SIG-M5 treated with dmso at 0.1 percent for 504 hours (cell line): Measurements from ENCODE around the gene AVEN.
"Not testable (repeated sequence)": the region's sequence is repeated elsewhere in the genome, so short reads cannot be mapped to it uniquely, and the experiment has no call there.

Experiments used
- DNase-seq: peaks from one replicate; lab custom pipeline; 2025; ENCODE audit not compliant: unreplicated experiment; lab: John Stamatoyannopoulos, UW

The AVEN gene

DNA sequence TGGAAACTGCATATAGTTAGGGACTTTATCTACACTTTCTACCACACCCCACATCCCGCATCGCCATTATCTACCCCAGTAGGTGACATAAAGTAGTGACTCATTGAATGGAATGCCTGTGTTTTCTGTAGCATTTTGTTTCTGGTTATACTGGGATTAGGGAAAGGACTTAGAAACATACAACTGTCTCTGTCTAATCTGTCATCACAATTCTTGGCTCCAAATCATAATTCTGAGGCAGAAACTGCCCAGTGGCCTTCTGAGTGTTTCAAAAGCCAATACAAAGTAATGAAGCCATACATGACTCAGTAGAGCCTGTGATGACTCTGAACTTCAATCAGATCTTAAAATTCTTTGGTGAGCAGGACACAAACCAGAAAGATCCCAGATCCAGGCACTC lies 186.4 kb downstream of the AVEN start:
- no peak for DNase-seq

GRCh38 chr15:33852094-33852493 lies 186.9 kb downstream of the AVEN start:
- no peak for DNase-seq

DNA sequence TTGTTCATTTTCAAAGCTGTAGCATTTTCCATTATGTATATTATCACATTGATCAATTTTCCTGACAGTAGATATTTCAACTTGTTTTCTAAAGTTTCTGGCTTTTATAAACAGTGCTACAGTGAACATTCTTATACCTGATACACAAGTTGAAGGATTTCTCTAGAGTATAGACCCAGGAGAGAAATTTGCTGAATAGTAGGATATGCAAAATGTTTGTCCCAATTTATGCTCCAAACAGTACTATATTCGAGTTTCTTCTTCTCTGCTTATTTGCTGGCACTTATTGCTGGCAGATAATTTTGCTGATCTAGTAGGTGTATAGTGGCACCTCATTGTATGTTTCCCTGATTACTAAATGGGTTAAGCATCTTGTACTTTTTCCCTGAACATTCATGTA lies 187.9 kb downstream of the AVEN start:
- no peak for DNase-seq

GRCh38 chr15:33848011-33848410 lies 191.0 kb downstream of the AVEN start:
- DNase-seq, result no peak

DNA sequence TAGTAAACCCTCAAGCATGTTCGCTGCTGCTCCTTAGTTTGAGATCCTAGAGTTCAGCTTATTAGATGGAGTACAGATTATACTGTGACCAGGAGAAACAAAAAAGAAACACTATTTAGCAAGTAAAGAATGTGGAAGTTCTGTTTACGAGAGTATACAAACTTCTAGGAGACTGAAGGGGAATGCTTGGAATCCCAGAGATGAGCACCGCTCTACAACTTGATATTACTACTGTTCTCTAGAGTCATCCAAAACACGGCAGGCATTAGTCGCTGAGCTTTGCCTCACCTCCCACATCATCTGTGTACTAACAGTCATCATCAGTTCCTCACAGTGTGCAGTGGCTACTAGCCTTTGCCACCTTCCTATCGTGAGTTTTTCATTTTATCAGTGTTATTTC lies 192.1 kb downstream of the AVEN start:
- DNase-seq, result no peak

- no peak for DNase-seq
These were observed 192.9 kb downstream of the AVEN start for GRCh38 chr15:33846142-33846541.

- no peak for DNase-seq
These were observed 194.4 kb downstream of the AVEN start for GRCh38 chr15:33844597-33844996.

- DNase-seq, result no peak
These were observed 194.8 kb downstream of the AVEN start for GRCh38 chr15:33844186-33844585.

DNA sequence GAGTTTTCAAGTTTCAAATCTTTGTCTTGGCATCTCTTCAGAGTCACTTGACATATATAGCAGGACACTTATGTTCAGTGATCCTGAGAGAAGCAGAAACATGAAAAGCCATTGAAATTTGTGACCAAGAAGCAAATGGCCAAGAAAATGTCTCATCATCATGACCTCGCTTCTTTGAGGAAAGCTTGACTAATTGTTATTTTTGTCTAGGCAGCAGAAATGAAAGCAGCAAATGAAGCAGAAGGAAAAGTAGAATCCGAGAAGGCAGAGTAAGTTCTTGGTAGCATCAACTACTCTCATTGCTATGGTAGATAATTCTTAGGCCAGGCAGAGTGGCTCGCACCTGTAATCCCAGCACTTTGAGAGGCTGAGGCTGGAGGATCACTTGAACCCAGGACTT lies 198.4 kb downstream of the AVEN start:
- DNase-seq, result no peak

DNA sequence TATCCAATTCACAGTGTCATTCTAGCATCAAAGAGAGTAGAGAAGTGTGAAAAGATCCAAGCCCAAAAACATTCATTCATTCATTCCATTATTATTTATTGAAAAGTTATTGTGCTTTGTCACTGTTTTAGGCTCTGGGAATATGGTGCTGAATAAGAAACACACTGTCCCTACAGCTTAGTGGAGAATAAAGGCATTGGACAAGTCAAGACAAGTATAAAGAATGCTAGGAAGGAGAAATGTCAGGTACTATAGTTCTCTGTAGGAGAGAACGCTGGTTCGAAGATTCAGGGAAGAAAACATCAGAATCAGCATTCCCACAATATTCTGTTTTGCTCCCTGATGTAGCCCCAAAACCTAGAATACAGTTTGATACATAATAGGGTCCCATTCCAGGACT lies 199.5 kb downstream of the AVEN start:
- no peak for DNase-seq

DNA sequence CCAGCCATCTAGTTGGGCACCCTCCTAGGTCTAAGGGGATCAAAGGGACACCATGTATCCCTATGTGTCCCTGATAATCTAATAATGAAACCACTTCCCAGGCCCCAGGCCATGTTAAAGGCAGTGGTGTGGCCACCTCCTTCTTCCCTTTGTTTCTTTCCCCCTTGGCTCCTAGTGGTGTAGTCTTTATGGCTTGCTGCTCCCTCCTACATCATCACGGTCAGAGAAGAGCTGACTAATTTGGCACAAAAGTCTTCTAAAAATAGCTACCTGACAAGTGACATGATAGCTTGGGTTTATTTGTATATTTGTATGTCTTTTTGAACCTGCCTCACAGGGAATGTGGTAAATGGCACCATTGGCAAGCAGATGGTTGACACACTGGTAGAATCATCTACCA lies 201.7 kb downstream of the AVEN start:
- DNase-seq, result no peak

DNA sequence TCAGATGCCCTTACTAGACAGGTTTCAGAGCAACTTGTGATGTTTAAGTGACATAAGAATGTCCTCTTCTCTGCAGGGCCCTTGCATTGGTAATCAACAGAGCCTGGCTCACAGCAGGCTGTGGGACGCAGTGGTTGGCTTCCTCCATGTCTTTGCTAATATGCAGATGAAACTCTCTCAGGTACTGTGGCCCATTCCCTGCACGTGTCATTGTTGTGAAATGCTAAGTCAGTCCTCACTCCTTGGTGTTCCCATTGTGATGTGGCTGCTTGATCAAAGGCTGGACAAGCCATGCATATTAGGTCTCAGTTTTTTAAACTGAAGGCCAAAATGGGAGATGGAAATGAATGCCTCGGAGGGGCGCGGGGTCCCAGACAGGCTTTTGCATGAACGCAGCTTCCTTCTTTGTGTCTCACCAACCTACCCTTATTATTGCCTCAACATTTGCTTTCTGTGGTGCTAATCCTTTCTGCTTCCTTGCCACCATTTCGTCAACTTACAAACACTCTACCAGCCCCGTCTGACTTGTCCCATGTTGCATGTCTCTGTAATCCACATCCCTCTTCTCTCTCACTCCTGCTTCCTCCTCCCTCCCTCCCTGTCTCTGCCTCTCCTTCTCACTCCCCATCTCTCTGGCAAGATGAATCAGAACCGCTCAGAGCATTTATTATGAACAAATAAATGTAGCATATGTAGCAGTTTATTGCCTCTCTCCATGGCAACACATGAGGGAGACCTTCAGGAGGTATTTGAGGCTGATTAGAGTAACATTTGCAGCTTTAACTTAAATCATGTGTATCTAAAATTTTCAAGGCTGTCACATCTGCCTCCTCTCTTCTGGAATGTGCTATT lies 203.9 kb downstream of the AVEN start:
- no peak for DNase-seq

DNA sequence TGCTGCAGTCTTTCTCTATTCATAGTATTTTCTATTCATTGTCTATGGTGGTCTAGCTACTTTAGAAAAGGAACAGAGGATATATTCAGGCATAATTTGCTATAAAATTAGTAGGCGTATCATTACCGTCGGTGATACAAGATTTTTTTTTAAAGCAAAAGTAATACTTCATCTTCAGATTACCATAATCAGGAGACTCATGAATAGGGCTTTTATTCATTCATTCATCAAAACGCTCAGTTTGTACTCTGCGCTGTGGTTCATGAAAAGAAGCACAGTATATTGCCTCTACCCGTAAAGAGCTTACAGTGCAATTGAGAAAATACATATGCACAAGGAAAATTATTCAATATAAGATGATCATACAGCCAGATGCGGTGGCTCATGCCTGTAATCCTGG lies 207.4 kb downstream of the AVEN start:
- no peak for DNase-seq

DNA sequence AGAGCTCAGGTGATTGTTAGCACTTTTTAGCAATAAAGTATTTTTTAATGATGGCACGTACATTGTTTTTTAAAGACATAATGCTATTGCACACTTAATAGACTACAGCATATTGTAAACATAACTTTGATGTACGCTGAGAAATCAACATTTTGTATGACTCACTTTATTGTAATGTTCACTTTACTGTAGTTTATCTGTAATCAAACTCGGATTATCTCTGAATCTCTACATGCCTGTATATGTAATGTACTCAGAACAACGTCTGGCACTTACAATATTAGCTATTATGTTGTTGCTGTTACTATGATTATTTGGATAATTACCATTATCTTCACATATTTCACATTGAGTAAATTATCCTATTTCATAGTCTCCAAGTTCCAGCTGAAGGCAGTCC lies 208.7 kb downstream of the AVEN start:
- no peak for DNase-seq

- no peak for DNase-seq
These were observed 212.8 kb downstream of the AVEN start for GRCh38 chr15:33826201-33826600.

DNA sequence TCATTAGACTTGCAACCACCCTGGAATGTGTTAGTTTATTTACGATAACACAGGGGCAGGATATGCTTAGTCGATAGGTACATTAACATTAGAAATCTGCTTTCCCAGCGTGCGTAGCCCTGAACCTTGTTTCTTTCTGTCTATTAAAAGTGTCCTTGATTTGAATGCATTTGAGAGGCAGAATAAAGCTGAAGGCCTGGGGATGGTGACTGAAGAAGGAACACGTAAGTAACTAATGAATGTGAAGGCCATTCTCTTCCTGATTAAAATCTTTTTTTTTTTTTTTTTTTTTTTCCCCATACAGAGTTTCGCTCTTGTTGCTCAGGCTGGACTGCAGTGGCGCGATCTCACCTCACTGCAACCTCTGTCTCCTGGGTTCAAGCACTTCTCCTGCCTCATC lies 213.6 kb downstream of the AVEN start:
- DNase-seq, result no peak

DNA sequence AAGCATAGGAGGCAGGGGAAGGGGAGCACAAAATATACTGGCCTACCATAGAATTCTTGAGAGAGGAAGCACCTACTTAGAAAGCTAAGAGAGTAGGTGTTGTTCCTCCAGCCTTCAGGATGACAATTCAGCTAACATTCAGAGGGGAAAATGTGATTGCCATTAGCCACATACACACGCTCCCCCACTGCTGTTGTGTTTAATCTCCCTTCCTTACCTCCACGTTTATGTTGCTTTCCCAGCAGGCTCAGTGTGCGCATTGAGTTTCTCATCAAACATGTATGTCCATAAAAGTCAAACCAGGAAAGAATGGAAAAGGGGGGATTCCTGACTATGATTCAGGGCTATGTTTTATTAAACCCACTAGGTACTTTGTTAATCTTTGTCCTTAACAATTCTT lies 215.9 kb downstream of the AVEN start:
- DNase-seq, result no peak

- no peak for DNase-seq
These were observed 216.5 kb downstream of the AVEN start for GRCh38 chr15:33822479-33822878.

GRCh38 chr15:33819499-33819898 lies 219.5 kb downstream of the AVEN start:
- DNase-seq, result not testable (repeated sequence)
